Coronary artery (tissue), 2 donors: ENCODE results near the gene COL4A6.

Experiments
- DNase-seq: peaks from one replicate; pipeline ENCODE4 v3.0.0-alpha.2; 2017; ENCODE audit warnings: low spot score
- H3K27ac ChIP-seq, 2 donors: fragments of 200-600 bp; sonication (generic); one replicate each; pipeline ENCODE4 v1.5.1; 2016 to 2019
- H3K4me3 ChIP-seq: fragments of 200-600 bp; sonication (generic); 2 replicates; pipeline ENCODE4 v1.5.1; 2016; ENCODE audit warnings: mild to moderate bottlenecking, moderate library complexity
- TF ChIP-seq, protein P1 (sequence below): fragments of 200-600 bp; sonication (generic); IDR thresholded peaks from one replicate; pipeline ENCODE4 v1.5.1; 2019; ENCODE audit warnings: antibody characterized with exemption

Gene COL4A6

DNA sequence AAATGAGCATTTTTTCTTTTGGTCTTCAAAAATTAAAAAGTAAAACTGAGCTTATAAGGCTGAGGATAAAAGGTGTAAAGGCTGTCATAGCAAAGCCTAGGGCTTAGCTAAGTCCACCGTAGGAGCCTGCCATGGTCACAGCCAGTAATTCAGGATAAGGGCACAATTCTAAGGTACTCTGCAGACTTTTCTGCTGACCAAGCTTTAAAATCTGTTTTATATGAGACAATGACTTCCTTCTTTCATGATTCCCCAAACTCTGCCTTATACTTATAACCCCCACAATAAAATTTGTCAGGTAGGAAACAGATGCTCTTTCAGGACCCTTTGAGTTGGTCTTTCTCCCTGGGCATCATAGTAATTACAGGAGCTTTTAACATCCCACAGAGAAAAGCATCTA is 138.5 kb downstream of the COL4A6 start:
- no peak overlapping the region for H3K4me3 ChIP-seq
- DNase-seq = no peak
- no peak overlapping the region for H3K27ac ChIP-seq
- TF ChIP-seq, protein P1, sequence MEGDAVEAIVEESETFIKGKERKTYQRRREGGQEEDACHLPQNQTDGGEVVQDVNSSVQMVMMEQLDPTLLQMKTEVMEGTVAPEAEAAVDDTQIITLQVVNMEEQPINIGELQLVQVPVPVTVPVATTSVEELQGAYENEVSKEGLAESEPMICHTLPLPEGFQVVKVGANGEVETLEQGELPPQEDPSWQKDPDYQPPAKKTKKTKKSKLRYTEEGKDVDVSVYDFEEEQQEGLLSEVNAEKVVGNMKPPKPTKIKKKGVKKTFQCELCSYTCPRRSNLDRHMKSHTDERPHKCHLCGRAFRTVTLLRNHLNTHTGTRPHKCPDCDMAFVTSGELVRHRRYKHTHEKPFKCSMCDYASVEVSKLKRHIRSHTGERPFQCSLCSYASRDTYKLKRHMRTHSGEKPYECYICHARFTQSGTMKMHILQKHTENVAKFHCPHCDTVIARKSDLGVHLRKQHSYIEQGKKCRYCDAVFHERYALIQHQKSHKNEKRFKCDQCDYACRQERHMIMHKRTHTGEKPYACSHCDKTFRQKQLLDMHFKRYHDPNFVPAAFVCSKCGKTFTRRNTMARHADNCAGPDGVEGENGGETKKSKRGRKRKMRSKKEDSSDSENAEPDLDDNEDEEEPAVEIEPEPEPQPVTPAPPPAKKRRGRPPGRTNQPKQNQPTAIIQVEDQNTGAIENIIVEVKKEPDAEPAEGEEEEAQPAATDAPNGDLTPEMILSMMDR = no peak

DNA sequence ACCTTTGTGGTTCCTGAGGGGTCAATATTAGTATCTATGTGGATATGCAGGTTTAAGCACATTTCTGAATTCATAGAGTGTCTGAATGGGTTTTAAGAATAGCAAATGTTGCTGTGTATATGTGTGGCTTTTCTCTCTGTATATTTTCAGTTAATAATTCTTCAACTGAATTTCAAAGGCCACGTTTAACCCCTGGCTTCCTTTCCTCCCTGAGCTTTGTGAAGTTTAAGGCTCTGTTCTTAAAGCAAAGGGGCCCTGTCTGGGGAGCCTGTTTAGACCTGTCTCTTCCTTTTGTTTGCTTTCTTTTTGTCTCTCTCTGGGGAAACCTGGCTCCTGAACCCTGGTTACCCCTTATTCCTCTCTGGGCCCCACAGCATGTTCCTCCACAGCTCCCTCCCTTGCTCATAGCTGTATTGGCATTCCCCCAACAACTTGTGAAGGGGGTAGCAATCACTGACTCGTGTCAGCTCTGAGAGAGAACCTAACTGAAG is 139.1 kb downstream of the COL4A6 start:
- DNase-seq = no peak
- TF ChIP-seq, protein P1 = no peak
- no peak overlapping the region for H3K27ac ChIP-seq
- H3K4me3 ChIP-seq = no peak overlapping the region

DNA sequence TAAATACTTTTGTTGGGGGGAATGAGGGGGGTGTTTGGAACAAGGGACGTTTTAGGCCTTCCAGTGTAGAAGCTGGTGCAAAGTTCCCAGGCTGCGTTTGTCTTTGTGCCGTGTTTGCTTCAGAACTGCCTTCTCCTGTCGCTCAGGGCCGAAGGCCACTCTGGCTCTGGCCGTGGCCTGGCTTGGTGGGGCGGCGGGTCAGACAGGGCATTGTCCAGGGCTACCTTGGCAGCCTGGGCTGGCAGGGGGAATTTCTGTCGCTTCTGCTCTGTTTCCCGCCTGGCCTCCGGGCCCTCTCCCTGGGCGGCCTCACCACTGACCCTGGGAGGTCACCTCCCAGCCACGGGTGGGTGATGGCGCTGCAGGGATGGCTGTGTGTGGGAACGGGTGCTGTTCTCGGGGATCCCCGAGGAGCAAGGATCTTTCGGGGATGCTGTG is 140.0 kb downstream of the COL4A6 start:
- Histone ChIP-seq H3K4me3 (no peak overlapping the region), H3K27ac (no peak overlapping the region)
- TF ChIP-seq, protein P1 = no peak
- DNase-seq = no peak

DNA sequence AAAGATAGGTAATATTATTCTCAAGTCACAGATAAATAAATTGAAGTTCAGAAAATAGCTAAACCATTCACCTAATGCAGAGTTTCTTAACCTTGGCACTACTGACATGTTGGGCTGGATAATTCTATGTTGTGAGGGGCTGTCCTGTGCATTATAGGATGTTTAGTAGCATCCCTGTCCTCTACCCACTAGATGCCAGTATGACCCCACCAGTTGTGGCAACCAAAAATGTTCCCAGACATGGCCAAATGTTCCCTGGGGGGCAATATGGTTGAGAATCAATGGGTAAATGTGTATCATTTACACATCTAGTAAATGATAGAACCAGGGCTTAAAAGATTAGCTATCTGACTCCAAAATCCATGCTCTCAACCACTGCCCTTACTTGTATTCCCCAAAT is 140.9 kb downstream of the COL4A6 start:
- no peak overlapping the region for H3K4me3 ChIP-seq
- DNase-seq = no peak
- H3K27ac ChIP-seq = no peak overlapping the region
- TF ChIP-seq, protein P1 = no peak

DNA sequence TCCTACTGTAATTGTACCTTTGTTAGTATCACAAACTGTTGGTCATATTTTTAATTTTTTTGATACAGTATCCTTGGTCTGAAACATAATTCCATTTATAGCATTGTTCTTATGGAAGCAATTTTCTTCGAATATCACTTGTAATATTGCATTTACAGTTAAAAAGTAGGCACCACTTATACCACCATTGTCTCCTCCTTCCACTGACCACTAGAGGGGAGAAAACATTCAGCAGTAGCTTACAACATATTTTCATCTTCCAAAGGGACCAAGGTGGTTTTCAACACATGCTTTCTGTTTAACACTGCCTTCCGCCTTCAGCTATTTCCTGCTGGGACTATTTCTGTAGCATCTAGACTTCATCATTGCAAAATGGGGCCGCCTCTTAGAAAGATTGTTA is 146.2 kb downstream of the COL4A6 start:
- DNase-seq = no peak
- TF ChIP-seq, protein P1 = no peak

DNA sequence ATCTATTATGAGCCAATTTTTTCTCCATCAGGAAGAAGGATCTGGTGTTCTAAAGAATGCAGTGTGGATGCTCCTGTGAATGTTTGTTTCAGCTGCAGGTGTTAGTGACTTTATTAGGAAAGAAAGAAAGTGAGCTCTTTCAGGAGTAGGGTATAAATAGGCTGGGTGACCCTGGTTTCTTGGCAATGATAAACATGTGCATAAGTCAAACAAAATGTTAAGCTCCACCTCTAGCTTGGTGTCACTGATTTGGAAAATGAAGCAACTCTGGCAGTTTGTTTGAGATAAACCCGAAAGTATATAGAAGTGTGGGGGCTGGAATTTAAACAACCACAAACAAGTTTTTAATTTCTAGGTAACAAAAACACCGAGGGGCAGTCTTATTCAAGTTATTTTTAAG is 152.3 kb downstream of the COL4A6 start:
- TF ChIP-seq, protein P1 = no peak
- Histone ChIP-seq H3K27ac (no peak overlapping the region), H3K4me3 (no peak overlapping the region)
- no peak for DNase-seq

More for the DNA sequence above, 146.2 kb downstream of the COL4A6 start:
- Histone ChIP-seq H3K27ac (no peak overlapping the region), H3K4me3 (no peak overlapping the region)

DNA sequence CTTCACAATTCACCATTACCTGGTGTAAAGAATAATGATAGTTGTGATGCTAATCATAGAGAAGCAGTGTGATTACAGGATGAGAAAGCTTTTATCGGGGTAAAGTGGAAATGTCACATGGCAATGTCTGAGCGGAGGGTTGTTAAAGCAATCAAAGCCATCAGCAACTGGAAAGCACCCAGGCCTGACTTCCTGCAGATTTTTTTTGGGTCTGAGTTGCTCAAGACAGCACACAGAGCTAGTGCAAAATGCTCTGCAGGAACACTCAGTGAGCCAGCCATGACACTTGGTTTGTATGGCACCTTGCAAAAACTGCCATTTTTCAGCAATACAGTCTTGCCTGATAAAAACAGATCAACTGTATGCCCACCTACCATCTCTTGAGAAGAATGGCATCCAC is 152.9 kb downstream of the COL4A6 start:
- no peak for DNase-seq
- H3K4me3 ChIP-seq = no peak overlapping the region
- TF ChIP-seq, protein P1 = no peak
- no peak overlapping the region for H3K27ac ChIP-seq
